ENCODE measurements around the gene FAM171A1.

DNA sequence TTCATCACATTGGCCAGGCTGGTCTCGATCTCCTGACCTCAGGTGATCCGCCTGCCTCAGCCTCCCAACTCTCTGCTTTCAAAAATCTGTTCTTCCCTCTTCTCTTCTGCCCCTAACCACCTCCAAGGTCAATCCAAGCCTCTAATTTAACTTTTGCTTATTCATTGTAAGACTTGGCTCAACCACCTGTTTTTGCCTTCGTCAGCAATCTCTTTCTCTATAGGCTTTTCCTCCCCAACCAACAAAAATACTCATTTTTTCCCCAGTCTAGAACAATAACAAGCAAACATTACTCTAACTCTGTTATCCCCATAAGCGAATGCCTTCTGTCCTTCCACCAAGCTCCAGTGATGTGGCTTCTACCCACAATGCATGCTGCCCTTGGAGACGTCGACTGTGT lies 112.8 kb downstream of the FAM171A1 start:
- TF ChIP-seq, protein P1, sequence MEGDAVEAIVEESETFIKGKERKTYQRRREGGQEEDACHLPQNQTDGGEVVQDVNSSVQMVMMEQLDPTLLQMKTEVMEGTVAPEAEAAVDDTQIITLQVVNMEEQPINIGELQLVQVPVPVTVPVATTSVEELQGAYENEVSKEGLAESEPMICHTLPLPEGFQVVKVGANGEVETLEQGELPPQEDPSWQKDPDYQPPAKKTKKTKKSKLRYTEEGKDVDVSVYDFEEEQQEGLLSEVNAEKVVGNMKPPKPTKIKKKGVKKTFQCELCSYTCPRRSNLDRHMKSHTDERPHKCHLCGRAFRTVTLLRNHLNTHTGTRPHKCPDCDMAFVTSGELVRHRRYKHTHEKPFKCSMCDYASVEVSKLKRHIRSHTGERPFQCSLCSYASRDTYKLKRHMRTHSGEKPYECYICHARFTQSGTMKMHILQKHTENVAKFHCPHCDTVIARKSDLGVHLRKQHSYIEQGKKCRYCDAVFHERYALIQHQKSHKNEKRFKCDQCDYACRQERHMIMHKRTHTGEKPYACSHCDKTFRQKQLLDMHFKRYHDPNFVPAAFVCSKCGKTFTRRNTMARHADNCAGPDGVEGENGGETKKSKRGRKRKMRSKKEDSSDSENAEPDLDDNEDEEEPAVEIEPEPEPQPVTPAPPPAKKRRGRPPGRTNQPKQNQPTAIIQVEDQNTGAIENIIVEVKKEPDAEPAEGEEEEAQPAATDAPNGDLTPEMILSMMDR (conservative IDR thresholded peaks at IDR 0.05): no peak
- TF ChIP-seq ZFX (IDR thresholded peaks at IDR 0.05): no peak

Data from C4-2B (cell line).